Natural killer cell treated with Interleukin-12 subunit alpha and Interleukin-12 subunit beta and Interleukin-15 and Interleukin-18, amount 100 ng/mL, for 72 hours (primary cell): ENCODE data around the gene KLC1. TPM values are rescaled to one million over a fixed set of nuclear protein-coding genes. Genes with fewer than 3 reads are reported as not detected.

Source experiments
- ATAC-seq, 2 donors: fragments of 150-1000 bp; cut with Tn5 transposase in 1 of 2; sonication (Bioruptor Pico), chemical (Tn5 transposase) in 1 of 2; 2 replicates each; pipeline ENCODE4 v1.10.0; 2021
- DNase-seq: peaks from one replicate; pipeline ENCODE4 v3.0.0; 2022; ENCODE audit warnings: low spot score
- H3K27ac Mint-ChIP-seq, 2 donors: 1 replicate in 1 of 2; 2 replicates in 1 of 2; pipeline ENCODE4 v1.8.0; 2022; ENCODE audit warnings: mixed read lengths in 2 of 2, mild to moderate bottlenecking in 1 of 2, moderate library complexity in 1 of 2
- H3K27me3 Mint-ChIP-seq, 2 donors: 1 replicate in 1 of 2; 2 replicates in 1 of 2; pipeline ENCODE4 v1.8.0; 2022; ENCODE audit warnings: mixed read lengths in 2 of 2
- H3K36me3 Mint-ChIP-seq: one replicate; pipeline ENCODE4 v1.8.0; 2022; ENCODE audit warnings: mixed read lengths
- H3K4me1 Mint-ChIP-seq, 2 donors: 1 replicate in 1 of 2; 2 replicates in 1 of 2; pipeline ENCODE4 v1.8.0; 2022; ENCODE audit warnings: low read depth in 2 of 2, mixed read lengths in 2 of 2, mild to moderate bottlenecking in 1 of 2
- H3K4me3 Mint-ChIP-seq: one replicate; pipeline ENCODE4 v1.8.0; 2022; ENCODE audit warnings: mixed read lengths
- H3K9me3 Mint-ChIP-seq: 2 replicates; pipeline ENCODE4 v1.8.0; 2022; ENCODE audit warnings: mixed read lengths
- total RNA-seq, 2 donors: library from RNA; stranded (reverse); gene quantifications; one replicate each; pipeline ENCODE4 v1.2.3, GENCODE V29; 2022

Gene KLC1
- total RNA-seq, 2 donors from 2014 or later: 150 to 189 TPM

- no peaks in the 10 kb centered on the region for H3K4me1 Mint-ChIP-seq
- H3K27me3 Mint-ChIP-seq: no peaks in the 10 kb centered on the region
- H3K9me3 Mint-ChIP-seq: no peaks in the 10 kb centered on the region
- ATAC-seq: no peak
- H3K36me3 Mint-ChIP-seq: peaks cover 5% of the 10 kb centered on the region
- DNase-seq: no peak
- H3K4me3 Mint-ChIP-seq: no peak overlapping the region
- H3K27ac Mint-ChIP-seq: no peak overlapping the region
Observed at GRCh38 chr14:103725001-103725682, 96.1 kb downstream of the KLC1 start.

DNA sequence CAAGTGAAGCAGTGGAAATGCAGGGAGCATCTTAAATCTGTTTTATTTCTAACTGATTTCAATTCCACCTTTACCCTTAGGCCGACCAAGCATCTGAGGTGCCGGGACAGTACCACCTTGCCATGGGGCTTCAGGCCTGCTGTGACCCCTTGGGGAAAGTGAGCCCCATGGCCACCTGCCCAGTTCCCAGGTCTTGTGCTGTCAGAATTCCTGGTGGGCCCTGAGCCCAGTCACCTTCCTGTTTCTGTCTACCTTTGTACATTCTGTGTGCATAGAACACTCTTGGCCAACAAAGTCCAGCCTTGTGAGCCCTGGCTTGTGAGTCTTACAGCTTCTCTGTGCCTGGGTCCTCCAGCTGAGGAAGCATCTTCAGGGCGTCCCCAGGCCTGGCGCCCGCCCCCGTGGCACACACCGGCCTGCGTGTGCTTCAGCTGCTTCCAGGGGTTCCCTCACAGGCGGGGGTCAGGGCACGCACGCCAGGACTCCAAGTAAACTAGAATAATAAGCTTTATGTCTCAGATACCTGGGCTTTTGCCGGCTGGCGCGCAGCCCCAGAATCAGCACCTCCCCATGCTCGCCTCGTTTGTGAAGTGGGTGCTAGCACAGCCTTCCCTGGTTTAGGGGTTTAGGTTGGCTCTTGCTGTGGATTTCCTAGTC, 96.9 kb downstream of the KLC1 start:
- no peak for DNase-seq
- H3K9me3 Mint-ChIP-seq: no peaks in the 10 kb centered on the region

DNA sequence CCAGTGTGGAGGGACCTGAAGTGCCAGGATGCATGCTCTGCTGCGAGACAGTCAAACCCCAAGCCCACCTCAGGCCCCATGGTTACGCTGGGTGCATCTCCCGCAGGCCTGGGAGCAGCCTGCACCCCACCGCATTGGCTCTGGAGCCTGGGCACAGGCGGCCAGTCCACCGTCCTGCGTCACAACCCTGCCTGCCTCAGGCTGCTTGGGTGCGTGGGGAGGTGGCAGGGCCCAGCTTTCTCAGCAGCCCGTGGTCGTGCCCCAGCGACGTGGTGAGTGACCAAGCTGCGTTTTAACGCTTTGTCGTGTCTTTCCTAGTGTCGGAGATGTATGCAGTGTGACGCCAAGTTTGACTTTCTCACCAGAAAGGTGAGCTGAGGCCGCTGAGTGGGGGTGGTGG, 97.5 kb downstream of the KLC1 start:
- no peak for ATAC-seq

More for the DNA sequence above, 96.9 kb downstream of the KLC1 start:
- no peaks in the 10 kb centered on the region for H3K27me3 Mint-ChIP-seq
- no peak overlapping the region for H3K4me3 Mint-ChIP-seq
- H3K27ac Mint-ChIP-seq: no peak overlapping the region
- H3K4me1 Mint-ChIP-seq: no peaks in the 10 kb centered on the region
- H3K36me3 Mint-ChIP-seq: peaks cover 5% of the 10 kb centered on the region
- ATAC-seq: no peak

GRCh38 chr14:103727313-103727980, 98.4 kb downstream of the KLC1 start:
- H3K27ac Mint-ChIP-seq: no peak overlapping the region
- H3K4me3 Mint-ChIP-seq: no peak overlapping the region
- no peaks in the 10 kb centered on the region for H3K9me3 Mint-ChIP-seq
- no peaks in the 10 kb centered on the region for H3K4me1 Mint-ChIP-seq
- DNase-seq (no peak), ATAC-seq (no peak)
- H3K27me3 Mint-ChIP-seq: no peaks in the 10 kb centered on the region
- peaks cover 5% of the 10 kb centered on the region for H3K36me3 Mint-ChIP-seq

More for the DNA sequence above, 97.5 kb downstream of the KLC1 start:
- H3K36me3 Mint-ChIP-seq: peaks cover 5% of the 10 kb centered on the region
- no peaks in the 10 kb centered on the region for H3K9me3 Mint-ChIP-seq
- H3K27ac Mint-ChIP-seq: no peak overlapping the region
- no peak for DNase-seq
- H3K4me1 Mint-ChIP-seq: no peaks in the 10 kb centered on the region
- no peaks in the 10 kb centered on the region for H3K27me3 Mint-ChIP-seq
- H3K4me3 Mint-ChIP-seq: no peak overlapping the region

DNA sequence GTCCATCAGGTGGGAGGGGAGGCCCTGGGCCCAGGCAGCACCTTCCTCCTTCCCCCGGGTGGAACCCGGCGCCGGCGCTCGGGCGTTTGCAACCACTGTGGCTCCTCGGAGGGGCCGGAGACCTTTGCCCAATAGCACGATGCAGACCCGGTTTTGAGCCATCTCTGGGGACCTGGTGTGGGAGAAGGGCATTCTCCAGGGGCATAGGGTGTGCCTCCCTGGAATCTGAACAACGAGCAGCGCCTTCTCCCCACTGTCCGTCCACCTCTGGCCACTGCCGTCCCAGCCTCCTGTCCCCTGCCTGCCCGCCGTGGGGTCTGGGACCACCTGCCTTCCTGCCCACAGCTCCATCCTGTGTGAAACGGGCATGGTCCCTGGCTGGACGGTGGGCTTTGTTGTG, 99.1 kb downstream of the KLC1 start:
- no peak for ATAC-seq
- no peaks in the 10 kb centered on the region for H3K27me3 Mint-ChIP-seq
- H3K4me3 Mint-ChIP-seq: no peak overlapping the region
- no peaks in the 10 kb centered on the region for H3K9me3 Mint-ChIP-seq
- DNase-seq: no peak
- peaks cover 5% of the 10 kb centered on the region for H3K36me3 Mint-ChIP-seq
- peaks cover 0 to 2% of the 10 kb centered on the region in 2 donors for H3K4me1 Mint-ChIP-seq
- no peak overlapping the region for H3K27ac Mint-ChIP-seq

GRCh38 chr14:103728721-103729120, 99.7 kb downstream of the KLC1 start:
- H3K36me3 Mint-ChIP-seq: peaks cover 5% of the 10 kb centered on the region
- H3K27ac Mint-ChIP-seq: no peak overlapping the region
- H3K27me3 Mint-ChIP-seq: no peaks in the 10 kb centered on the region
- H3K4me1 Mint-ChIP-seq: peaks cover 0 to 2% of the 10 kb centered on the region in 2 donors
- ATAC-seq (no peak), DNase-seq (no peak)
- H3K9me3 Mint-ChIP-seq: no peaks in the 10 kb centered on the region
- no peak overlapping the region for H3K4me3 Mint-ChIP-seq

DNA sequence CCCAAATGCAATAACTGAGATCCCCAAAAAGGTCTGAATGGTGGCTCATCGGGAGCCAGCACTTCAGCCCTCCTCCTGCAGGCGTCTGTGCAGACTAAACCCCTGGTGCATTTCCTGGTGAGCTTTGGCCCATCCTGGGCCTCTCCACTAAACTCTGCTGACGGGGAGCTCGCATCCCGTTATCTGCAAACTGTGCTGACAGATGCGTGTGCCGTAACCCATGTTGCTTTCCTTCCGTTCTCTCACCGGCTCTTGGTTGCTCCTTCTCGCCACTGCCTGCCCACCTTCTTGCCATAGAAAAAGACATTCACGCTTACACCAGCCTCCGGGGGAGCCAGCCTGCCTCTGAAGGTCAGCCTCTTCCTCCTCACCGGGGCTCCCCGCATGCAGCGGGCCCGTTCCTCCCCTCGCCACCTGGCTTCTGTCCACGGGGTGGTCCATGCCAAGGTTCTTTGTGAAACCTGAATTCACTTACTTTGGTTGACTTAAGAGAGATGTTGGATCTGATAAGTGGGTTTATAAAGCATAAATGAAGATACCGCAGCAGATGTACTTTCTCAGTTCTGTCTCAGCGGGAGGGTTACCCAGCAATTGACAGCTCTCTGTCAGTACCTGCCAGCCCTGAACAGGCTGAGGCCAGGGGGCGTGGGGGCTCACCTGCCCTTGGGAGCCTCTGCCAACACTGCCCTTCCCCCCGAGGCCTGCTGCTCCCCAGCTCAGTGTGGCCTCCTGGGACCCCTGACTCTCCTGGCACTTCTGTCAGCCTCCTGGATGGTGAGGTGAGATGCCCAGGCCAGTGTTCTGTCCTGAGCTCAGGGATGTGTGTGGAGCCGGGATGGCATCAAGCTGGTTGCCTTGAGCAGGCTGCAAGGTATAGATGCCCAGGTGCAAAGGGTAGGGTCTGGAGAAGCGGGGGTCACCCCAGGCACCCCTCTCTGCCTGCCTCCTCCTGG, 100.8 kb downstream of the KLC1 start:
- Mint-ChIP-seq H3K4me3 (no peak overlapping the region), H3K27me3 (no peaks in the 10 kb centered on the region), H3K36me3 (peaks cover 5% of the 10 kb centered on the region), H3K4me1 (peaks cover 0 to 2% of the 10 kb centered on the region in 2 donors), H3K9me3 (no peaks in the 10 kb centered on the region), H3K27ac (no peak overlapping the region)
- no peak for DNase-seq
- ATAC-seq: peak in 1 of 2 donors; percentile 12

- DNase-seq (no peak), ATAC-seq (peak; percentile 15 to 20)
- peaks cover 5% of the 10 kb centered on the region for H3K36me3 Mint-ChIP-seq
- no peaks in the 10 kb centered on the region for H3K9me3 Mint-ChIP-seq
- no peak overlapping the region for H3K27ac Mint-ChIP-seq
- peaks cover 0 to 2% of the 10 kb centered on the region in 2 donors for H3K4me1 Mint-ChIP-seq
- H3K27me3 Mint-ChIP-seq: no peaks in the 10 kb centered on the region
- no peak overlapping the region for H3K4me3 Mint-ChIP-seq
Observed at GRCh38 chr14:103730490-103731035, 101.6 kb downstream of the KLC1 start.

DNA sequence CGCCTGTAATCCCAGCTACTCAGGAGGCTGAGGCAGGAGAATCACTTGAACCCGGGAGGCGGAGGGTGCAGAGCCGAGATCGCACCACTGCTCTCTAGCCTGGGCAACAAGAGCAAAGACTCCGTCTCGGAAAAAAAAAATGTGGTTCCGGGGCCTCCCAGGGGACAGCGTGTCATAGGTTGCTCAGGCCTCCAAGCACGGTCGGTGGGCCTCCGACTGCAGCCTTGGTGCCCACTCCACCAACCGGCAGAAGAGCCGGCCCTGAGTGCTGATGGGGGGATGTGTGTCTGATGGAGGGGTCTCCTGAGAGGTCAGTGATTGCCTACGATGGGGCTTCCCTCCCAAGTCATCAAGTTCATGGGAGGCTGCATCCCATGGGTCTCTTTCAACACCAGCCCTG, 102.5 kb downstream of the KLC1 start:
- Mint-ChIP-seq H3K27me3 (no peaks in the 10 kb centered on the region), H3K27ac (no peak overlapping the region), H3K36me3 (peaks cover 5% of the 10 kb centered on the region), H3K4me1 (peaks cover 0 to 2% of the 10 kb centered on the region in 2 donors), H3K4me3 (no peak overlapping the region), H3K9me3 (no peaks in the 10 kb centered on the region)
- DNase-seq: no peak
- no peak for ATAC-seq

DNA sequence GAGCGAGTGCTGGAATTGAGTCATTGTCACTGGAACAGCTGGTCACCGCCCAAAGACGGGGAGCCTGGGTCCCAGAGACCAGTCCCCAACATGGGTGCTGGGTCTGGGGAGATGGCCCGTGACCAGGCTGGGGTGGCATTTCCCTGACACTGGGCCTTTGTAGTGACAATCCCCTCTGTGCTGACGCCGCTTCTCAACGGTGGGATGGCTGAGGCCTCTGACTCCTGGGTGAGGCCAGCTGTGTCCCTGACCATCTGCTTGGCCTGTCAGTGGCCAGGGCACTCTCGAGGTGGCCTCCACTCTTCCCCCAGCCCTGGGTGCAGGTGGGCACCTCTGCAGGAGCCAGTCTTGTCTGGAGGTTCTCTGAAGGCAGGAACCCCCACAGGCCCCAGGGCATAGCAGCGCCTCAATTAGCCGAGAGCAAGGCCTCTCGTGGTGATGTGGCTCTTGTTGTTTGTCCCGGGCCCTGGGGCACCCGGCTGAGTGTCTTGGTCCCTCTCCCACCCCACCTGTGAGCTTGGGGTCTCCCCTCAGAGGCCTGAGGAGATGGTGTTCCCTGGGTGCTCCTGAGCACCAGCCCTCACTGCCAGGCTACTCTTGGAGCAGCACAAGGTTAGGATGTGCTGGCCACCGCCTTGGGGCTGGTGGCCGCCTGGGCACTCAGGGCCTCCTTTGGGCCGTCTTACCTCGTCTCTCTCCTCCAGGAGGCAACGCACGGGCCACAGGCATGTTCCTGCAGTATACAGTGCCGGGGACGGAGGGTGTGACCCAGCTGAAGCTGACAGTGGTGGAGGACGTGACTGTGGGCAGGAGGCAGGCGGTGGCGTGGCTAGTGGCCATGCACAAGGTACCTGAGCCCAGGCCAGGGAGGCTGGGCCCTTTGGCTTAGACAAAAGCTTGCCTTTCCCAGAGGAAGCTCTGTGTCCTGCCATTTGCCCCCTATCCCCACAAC, 103.2 kb downstream of the KLC1 start:
- peak in 1 of 2 donors; percentile 4 for ATAC-seq
- H3K36me3 Mint-ChIP-seq: peaks cover 5% of the 10 kb centered on the region
- peaks cover 0 to 2% of the 10 kb centered on the region in 2 donors for H3K4me1 Mint-ChIP-seq
- H3K4me3 Mint-ChIP-seq: no peak overlapping the region
- no peak for DNase-seq
- no peak overlapping the region for H3K27ac Mint-ChIP-seq
- H3K27me3 Mint-ChIP-seq: no peaks in the 10 kb centered on the region
- no peaks in the 10 kb centered on the region for H3K9me3 Mint-ChIP-seq

DNA sequence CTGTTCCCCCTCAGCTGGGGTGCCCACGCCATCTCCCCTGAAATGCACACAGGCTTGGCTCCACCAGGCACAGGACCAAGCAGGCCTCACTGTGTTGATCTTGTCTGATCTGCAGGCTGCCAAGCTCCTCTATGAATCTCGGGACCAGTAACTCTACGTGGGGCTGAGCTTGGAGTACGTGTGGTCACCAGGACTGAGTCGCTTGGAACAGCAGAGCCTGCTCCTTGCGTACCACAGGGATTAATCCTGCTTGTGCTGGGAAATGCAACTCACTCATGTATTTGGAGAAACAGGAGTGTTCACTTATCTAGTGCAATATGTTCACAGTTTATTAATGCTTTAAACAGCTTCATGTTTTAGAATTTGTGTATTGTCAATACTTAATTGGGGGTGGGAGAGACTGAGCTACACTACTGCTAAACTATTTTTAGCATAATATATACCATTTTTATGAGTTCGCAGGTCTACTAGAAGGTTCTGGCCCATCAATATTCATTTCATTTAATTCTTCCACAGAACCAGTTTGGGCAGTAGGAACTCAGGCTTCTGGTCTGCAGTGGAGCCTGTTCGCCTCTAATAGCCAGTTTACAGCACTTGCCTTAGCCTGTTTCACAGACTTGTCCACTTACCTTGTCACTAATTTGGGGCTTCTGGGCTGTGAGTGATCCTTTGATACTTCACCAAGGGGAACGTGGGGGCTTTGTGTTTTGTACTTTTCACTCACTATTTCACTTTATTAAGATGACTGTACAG, 104.0 kb downstream of the KLC1 start:
- Mint-ChIP-seq H3K4me1 (peaks cover 0 to 2% of the 10 kb centered on the region in 2 donors), H3K9me3 (no peaks in the 10 kb centered on the region), H3K36me3 (peaks cover 5% of the 10 kb centered on the region), H3K27ac (no peak overlapping the region), H3K27me3 (no peaks in the 10 kb centered on the region), H3K4me3 (no peak overlapping the region)
- DNase-seq: no peak
- ATAC-seq: no peak

DNA sequence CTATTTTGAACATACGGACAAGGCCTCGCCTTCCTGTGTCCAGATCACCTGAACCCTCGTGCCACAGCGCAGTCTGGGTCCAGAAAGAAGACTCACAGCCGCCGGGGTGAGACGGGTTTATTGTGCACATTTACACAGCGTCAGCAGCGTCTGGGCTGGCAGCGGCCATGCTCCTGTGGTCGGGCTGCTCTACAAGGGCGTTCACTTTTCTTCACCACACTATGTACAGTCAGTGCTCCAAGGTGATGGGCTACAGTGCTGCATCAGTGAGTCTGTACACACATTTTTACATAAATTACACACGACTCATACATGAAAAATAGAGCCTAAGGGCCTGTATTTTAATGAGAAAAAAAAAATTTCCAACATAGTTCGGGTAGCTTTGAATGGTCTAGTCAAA, 104.6 kb downstream of the KLC1 start:
- Mint-ChIP-seq H3K27me3 (no peaks in the 10 kb centered on the region), H3K4me1 (peaks cover 0 to 2% of the 10 kb centered on the region in 2 donors), H3K4me3 (no peak overlapping the region), H3K36me3 (peaks cover 5% of the 10 kb centered on the region), H3K9me3 (no peaks in the 10 kb centered on the region), H3K27ac (no peak overlapping the region)
- ATAC-seq (no peak), DNase-seq (no peak)
